ENCODE data around the gene CDHR3.

The CDHR3 gene

DNA sequence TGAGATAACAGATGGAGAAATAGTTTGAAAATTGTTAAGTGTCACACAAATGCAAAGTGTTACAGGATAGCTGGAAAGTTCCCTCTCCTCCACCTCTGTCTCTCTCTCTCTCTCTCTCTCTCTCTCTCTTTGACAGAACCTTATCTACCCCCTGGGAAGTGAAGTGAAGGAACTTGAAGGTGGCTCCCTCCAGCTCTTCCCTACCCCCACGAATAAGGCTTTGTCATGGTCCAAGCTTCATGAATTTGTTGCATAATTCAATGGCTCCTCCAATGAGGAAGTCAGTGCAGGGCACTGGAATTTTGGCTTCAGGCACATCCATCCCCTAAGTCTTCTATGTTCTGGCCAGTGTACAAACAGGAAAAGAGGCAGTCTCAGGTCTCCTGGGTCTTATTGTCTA lies 66.4 kb downstream of the CDHR3 start:
- DNase-seq (ENCODE audit: low read depth): no peak

- no peak for DNase-seq (ENCODE audit: low read depth)
These were observed 66.9 kb downstream of the CDHR3 start for GRCh38 chr7:106029941-106030340.

DNA sequence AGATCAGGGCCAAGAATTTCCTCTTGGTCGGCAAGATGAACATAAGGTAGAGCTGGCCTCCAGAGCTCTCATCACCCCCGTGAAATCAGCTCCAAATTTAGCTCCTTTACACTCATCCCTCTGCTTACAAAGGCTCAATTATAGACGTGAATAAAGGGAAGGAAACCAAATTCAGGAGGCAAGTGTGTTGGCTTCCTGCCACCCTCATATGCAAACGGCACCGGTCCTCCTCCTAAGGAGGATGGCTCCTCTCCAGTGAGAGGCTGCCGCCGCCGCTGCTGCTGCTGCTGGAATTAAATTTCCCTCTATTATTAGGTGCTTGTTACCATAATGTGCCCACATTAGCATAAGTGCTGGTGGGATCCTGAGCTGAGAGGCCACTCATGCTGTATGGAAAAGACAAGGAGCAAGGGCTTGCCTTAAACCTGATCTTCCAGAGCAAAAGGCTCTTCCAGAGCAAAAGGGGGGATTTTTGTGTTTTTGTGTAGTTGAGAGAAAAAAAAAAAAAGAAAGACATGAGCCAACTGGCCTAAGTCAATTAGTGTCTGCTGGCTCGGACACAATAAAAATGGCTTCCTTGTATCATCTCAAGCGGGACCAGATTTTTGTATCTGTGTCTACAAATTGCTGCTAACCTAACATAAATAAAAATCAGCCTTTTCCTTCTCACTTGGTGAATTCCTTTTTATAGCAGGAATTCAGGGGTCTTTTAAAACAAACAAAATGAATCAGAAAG lies 68.4 kb downstream of the CDHR3 start:
- DNase-seq (ENCODE audit: low read depth): no peak

GRCh38 chr7:106032295-106032694 lies 69.2 kb downstream of the CDHR3 start:
- DNase-seq (ENCODE audit: low read depth): no peak

- no peak for DNase-seq (ENCODE audit: low read depth)
These were observed 70.7 kb downstream of the CDHR3 start for GRCh38 chr7:106033735-106034134.

DNA sequence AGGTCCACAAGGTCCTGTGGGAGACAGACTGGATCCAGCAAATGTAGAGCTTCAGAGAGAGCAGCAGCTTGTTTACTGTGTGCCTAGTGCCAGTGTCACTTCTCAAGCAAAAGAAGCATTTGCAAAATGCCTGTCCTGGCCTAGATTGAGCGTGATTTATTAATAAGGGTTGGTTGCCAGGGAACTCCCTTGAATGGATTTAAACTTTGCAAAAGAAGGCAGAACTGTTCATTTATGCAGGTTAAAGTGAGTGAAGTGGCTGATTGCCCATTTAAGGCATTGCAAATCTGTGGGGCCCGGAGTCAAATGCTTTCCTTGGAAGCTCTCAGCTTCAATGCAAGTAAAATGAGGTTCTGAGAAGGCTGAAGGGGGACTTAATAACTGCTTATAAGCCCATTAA lies 71.3 kb downstream of the CDHR3 start:
- DNase-seq (ENCODE audit: low read depth): no peak

DNA sequence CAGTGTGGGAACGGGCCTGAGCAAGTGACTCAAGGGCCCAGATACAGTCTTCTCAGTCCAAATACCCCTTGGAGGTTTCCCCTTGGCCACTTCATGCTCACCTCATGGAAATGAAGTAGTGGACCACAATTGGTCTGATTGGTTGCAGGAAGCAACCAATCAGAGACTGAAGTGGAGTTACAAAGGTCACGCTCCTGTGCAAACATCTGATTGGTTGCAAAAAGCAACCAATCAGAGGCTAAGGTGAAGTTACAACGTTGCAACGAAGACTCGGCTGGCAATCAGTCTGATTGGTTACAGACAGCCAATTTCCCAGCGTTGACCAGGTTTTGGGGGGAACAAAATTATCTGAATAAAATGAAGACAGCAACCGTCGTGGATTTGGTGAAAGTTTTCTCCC lies 72.5 kb downstream of the CDHR3 start:
- no peak for DNase-seq (ENCODE audit: low read depth)

- DNase-seq (ENCODE audit: low read depth): no peak
These were observed 72.9 kb downstream of the CDHR3 start for GRCh38 chr7:106036004-106036403.

DNA sequence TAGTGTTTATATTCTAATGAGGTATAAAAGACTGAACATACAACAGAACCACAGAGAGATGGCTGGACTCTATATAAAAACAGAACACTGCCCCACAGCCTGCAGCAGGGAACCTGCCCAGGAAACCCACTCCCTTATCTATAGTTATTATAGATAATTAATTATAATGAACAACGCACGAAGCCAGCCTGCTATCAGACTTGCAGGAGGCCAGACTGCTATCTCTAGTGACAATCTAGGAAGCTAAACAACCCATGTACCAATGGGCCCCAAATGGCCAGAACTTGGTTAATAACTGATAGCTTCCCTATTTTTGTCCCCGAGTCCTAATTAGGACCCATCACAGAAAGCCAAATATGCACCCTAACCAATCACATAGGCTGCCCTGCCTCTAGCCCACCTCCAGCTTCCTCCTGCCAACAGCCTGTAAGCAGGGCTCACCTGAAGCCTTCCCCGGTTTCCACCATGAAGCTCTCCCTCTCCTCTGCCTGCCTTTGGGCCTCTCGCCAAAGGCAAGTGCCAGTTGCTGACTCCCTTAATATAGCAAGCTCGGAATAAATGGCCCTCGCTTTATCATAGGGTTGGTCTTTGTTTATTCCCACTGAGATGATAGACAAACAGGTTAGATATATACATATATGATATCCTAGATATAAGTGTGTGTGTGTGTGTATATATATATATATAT lies 74.6 kb downstream of the CDHR3 start:
- DNase-seq (ENCODE audit: low read depth): no peak

DNA sequence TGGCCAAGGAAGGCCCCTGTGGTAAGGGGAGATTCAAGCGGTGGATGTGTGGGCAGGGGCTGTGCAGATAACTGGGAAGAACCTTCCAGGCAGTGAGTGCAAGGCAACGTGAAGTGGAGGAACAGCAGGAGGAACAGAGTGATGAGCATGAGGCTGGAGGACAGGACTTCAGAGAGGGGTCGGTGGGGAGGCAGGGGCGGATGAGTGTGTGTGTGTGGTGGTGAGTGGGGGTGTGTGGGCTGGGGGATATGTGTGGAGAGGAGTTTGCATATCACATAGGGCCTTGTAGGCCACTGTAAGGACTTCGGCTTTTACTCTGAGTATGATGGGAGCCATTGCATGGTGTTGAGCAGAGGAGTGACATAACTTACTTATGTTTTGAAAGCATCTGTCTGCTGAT lies 75.2 kb downstream of the CDHR3 start:
- no peak for DNase-seq (ENCODE audit: low read depth)

- no peak for DNase-seq (ENCODE audit: low read depth)
These were observed 75.9 kb downstream of the CDHR3 start for GRCh38 chr7:106038916-106039315.

GRCh38 chr7:106039486-106040060 lies 76.5 kb downstream of the CDHR3 start:
- peak; percentile 76 for DNase-seq (ENCODE audit: low read depth)

GRCh38 chr7:106041140-106041717 lies 78.2 kb downstream of the CDHR3 start:
- no peak for DNase-seq (ENCODE audit: low read depth)

- no peak for DNase-seq (ENCODE audit: low read depth)
These were observed 79.1 kb downstream of the CDHR3 start for GRCh38 chr7:106042196-106042611.

- DNase-seq (ENCODE audit: low read depth): no peak
These were observed 82.1 kb downstream of the CDHR3 start for GRCh38 chr7:106045139-106045538.

DNA sequence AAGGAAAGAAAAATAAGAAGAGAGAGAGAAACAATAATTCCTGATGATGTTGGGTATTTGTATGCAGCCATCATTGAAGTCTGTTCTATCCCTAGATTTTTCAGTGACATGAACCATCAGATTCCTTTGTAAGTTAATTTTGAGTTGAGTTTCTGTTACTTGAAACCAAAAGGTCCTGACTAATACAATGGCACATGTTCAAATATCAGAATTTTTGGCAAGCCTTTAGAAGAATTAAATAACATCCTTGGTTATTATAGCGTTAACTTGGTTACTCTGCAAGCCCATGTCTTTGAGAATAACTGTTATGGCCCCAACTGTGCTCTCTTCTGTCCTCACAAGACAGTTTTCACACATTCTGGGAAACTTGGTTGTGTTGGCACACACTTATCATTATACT lies 82.5 kb downstream of the CDHR3 start:
- peak; percentile 49 for DNase-seq (ENCODE audit: low read depth)

- DNase-seq (ENCODE audit: low read depth): no peak
These were observed 84.1 kb downstream of the CDHR3 start for GRCh38 chr7:106047184-106047583.

DNA sequence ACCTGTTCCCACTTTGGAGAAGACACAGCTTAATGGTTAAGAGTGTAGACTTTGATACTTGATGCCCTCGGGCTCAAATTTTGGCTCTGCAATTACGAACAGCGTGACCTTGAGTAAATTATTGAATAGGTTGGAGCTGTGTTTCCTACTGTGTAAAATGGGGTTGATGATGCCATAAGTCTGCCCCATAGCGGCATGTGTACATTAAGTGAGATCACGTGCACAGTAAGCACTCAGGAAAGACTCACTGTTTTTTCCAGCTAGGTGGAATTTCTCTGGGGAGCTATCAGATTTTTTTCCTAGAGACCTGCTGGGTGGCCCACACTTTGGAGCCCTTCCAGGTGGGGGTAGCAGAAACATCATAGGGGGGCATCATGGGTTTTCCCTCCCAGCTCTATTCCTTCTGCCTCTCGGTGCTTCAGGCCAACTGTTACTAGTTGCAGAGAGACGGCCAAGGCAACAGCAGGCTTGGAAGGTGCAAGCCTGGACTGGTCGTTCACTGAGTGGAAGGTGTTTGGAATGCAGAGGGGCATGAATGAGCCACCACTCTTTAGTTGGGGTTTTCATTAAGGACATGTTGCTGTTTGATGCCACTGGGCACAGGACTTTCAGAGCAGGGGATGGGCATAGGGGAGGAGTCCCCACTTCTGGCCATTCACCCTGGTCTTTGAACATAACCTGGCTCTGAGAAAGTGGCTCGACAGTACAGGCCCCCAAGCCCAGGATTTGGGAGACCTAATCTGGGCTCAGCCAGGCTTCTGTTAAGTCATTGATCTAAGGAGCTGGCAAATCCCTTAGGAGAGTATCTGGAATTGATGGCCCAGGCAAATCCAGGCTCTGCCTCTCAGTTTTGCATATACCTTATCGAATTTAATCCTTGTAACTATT lies 85.0 kb downstream of the CDHR3 start:
- no peak for DNase-seq (ENCODE audit: low read depth)

- DNase-seq (ENCODE audit: low read depth): no peak
These were observed 85.6 kb downstream of the CDHR3 start for GRCh38 chr7:106048706-106049020.

DNA sequence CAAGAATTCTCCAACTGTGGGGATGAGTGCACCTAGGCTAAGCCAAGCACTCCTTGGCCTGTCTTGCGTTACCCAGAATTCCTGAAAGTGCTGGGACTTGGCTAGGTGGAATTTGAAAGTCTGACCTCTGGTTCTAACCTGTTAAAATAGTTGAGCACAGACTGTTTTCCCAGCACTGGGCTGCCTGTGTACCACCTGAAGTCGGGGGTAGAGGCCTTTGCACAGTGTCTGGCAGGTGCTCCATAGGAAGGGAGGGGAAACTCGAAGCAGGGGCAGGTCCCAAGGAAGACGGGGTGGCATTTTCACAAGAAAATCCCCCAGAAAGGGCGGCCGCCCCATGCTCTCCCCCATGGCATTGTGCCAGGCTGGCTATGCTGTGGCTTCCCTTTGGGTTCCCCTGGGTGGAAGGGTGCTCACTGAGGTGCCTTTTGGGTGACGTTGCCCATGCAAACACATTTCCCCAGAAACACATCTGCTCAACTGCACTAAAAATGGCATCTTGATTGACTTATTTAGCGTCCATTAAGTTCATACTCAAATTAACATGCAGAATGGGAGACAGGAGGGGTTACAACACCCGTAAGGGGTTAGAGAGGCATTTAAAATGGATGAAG lies 86.2 kb downstream of the CDHR3 start:
- no peak for DNase-seq (ENCODE audit: low read depth)

DNA sequence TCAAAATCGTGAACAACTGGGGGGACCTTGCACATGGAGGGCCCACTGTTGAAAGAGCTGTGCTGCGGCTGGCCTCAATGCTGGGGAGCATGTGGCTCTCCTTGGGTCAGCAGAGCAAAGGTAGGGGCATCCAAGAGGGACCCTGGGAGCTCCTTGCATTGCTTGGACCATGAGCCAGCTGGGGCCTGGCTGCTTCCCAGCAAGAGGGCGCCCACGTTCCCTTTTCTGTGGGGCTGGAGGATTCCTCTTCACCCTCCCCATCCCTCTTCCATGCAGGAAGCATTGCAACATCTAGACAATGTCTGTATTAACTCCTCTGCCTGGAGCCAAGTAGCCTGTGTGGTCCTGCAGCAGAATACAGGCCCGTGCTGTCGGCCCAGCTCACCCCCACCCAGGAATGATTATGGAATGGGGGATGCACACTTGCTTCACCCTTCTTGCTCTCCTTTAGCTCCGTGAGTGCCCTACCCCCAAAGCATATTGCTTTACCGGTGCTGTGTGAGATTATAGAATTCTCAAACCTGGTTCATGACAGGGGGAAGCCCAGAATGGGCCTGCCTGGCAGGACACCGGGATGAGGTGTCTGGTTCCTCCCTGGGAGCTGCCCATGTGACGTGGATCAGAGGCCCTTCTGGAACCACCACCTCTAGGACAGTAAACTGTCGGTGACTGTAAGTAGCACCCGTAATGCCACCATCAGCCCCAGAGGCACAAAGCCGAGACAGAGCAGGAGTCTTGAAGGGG lies 87.1 kb downstream of the CDHR3 start:
- no peak for DNase-seq (ENCODE audit: low read depth)
